ENCODE results near the gene CARD19. TPM values are rescaled to one million over a fixed set of nuclear protein-coding genes. Genes with fewer than 3 reads are reported as not detected.
A peak's percentile ranks its signal among the peaks of the same experiment; 100 is the strongest.
"Not testable (repeated sequence)": the region's sequence is repeated elsewhere in the genome, so short reads cannot be mapped to it uniquely, and the experiment has no call there.

The CARD19 gene
- total RNA-seq, 1 experiment from 2014 or later = 139 TPM

DNA sequence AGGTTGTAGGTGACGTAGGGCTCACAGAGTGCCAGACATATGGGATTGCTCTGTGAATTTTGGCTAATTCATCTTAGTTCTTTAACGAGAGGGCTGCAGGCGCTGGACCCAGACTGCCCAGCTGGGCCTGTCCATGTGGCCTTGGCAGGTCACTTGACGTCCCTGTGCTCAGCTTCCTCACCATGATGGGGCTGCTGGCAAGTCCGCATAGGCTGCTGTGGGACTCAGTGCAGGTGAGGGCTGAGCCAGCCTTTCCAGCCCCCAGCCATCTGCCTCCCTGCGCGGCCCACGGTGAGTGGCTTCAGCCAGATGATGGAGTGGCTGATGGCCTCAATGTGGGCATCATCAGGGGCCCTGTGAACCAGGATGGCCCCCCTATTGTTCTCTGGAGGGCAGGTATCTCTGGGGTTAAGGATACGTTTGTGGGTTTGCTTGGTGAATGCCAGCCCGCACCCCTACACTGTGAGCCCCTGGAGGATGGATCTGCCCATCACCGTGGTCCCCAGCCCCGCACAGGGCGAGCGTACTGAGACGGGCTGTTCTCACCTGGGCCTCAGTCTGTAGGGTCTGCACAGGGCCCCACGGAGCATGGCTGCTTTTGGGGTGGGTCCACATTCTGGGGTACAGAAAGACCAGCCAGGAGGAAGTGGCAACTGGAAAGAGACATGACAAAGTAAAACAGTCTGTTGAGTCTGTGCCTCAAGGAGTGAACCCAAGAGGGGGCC lies 3.7 kb downstream of the CARD19 start:
- DNase-seq (ENCODE audit: low read depth) = no peak

DNA sequence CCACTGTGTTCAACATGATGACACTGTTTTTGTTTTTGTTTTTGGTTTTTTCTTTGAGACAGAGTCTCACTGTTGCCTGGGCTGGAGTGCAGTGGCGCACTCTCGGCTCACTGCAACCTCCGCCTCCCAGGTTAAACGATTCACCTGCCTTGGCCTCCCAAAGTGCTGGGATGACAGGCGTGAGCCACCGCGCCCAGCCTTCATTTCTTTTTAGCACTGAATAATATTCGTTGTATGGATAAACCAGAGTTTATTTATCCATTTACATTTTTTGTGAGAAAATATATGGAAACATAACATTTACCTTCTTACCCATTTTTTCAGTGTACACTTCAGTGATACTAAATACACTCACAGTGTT lies 4.2 kb downstream of the CARD19 start:
- no peak for DNase-seq (ENCODE audit: low read depth)

DNA sequence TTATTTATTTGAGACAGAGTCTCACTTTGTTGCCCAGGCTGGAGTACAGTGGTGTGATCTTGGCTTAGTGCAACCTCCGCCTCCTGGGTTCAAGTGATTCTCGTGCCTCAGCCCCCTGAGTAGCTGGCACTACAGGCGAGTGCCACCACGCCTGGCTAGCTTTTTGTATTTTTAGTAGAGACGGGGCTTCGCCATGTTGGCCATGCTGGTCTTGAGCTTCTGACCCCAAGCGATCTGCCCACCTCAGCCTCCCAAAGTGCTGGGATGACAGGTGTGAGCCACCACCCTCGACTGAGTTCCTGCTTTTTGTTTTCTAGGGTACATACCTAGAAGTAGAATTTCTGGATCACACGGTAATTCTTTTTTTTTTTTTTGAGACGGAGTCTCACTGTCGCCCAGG lies 5.1 kb downstream of the CARD19 start:
- not testable (repeated sequence) for DNase-seq (ENCODE audit: low read depth)

DNA sequence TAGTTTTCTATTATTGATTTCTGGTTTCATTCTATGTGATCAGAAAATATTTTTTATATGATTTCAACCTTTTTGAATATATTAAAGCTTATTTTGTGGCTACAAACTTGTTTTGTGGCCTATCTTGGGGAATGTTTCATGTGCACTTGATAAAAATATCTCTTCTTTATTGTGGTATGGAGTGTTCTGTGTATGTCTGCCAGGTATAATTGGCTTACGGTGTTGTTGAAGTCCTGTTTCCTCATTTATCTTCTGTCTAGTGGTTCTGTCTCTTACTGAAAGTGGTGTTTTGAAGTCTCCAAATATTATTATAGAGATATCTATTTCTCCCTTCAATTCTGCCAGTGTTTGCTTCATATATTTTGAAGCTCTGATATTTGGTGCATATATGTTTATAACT lies 9.6 kb downstream of the CARD19 start:
- DNase-seq (ENCODE audit: low read depth) = no peak

DNA sequence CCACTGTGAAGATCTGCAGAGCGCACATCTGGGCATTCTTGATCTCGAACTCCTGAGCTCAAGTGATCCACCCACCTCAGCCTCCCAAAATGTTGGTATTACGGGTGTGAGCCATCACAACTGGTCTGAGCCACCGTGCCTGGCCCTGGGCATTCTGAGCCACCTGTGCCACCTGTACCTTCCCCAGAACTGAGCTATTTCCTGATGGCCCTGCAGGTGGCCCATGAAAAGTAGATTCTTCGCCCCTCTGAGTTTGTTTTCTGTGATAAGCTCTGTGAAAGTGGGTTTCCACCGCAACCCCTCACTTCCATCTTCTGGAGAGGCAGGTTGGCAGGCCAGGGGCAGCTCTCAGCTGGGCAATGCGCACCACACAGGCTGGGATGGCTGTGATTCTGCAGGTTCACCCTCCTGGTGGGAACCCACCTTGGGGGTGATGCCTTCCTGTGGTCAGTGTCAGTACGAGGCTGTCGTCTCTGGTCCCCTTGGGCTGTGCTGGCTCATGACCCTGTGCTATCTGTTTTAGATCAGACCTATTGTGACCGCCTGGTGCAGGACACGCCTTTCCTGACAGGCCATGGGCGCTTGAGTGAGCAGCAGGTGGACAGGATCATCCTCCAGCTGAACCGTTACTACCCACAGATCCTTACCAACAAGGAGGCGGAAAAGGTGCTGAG lies 11.3 kb downstream of the CARD19 start:
- DNase-seq (ENCODE audit: low read depth) = no peak

DNA sequence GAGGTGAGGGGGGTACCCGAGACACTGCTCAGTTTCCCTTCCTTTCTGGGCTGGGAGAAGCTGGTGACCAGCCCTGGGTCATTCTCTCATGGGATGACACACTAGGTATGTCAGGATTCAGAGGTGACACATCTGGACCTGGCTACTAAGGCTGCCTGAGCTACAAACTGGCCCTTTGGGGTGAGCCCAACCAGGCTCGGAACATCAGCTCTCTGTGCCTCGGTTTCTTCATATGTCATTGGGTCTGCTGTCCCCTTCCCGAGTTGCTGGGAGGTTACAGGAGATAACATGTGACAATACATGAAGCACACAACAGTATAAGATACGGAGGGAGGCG lies 11.8 kb downstream of the CARD19 start:
- DNase-seq (ENCODE audit: low read depth) = no peak

DNA sequence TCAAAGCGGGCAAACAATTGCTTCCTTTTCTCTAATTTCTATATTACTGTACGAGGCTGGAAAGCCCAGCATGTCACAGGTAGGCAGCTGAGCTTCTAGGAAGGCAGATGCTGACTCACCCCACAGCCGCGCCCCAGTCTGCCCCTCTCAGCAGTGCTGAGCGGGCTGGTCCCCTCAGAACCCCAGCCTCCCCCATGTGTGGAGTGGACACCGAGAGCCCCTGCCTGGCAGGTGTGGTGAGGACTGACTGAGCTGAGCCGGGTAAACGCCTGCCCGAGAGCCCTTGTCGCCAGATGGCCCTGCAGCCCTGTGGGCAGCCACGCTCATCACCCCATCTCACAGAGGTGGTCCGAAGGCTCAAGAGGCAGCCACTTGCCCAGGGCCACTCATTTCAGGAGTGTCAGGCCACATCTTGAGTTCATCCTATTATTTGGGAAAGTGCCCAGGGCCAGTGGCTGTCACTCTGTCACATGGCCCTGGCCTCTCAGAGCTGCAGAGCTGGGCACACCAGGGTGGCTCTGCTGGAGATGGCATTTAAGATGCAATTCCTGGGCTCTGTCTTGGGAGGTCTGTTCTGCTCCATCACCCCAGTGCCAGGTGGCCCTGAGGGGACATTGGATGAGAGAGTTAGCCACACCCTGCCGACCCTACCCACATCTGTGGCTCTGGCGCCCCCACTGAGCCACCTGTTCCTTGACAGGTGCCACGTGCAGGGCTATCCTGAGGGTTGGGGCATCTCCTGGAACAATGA lies 12.4 kb downstream of the CARD19 start:
- no peak for DNase-seq (ENCODE audit: low read depth)

DNA sequence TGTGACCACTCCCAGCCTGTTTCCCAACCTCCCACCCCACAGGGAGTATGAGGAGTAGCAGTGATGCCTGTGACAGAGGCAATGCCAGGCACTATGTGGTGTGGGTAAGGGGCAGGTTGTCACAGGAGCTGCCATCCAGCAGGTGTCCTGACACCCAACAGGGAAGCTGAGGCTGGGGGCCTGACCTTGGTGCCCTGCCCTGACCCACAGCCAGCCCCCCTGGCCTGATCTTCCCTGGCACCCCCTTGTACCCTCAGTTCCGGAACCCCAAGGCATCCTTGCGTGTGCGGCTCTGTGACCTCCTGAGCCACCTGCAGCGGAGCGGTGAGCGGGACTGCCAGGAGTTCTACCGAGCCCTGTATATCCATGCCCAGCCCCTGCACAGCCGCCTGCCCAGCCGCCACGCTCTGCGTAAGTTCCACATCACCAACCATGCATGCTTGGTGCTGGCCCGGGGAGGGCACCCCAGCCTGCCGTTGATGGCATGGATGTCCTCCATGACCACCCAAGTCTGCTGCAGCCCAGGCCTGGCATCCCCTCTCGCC lies 14.4 kb downstream of the CARD19 start:
- DNase-seq (ENCODE audit: low read depth) = no peak

DNA sequence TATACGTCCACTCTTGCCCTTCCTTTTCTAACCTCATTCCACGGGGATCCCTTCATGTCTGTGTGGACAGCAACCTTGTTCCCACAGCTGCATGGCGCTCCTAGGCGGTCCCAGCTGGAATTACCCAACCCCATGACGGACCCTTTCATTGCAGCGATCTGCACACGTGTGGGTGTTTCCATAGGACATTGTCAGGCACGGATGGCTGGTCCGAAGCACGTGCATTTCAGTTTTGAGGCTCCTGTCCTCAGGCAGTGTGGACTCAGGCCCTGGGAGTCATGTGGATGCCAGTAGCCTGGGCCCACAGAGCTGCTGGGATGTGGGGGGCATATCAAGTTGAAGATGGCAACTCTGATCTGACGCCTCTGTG lies 15.0 kb downstream of the CARD19 start:
- no peak for DNase-seq (ENCODE audit: low read depth)

DNA sequence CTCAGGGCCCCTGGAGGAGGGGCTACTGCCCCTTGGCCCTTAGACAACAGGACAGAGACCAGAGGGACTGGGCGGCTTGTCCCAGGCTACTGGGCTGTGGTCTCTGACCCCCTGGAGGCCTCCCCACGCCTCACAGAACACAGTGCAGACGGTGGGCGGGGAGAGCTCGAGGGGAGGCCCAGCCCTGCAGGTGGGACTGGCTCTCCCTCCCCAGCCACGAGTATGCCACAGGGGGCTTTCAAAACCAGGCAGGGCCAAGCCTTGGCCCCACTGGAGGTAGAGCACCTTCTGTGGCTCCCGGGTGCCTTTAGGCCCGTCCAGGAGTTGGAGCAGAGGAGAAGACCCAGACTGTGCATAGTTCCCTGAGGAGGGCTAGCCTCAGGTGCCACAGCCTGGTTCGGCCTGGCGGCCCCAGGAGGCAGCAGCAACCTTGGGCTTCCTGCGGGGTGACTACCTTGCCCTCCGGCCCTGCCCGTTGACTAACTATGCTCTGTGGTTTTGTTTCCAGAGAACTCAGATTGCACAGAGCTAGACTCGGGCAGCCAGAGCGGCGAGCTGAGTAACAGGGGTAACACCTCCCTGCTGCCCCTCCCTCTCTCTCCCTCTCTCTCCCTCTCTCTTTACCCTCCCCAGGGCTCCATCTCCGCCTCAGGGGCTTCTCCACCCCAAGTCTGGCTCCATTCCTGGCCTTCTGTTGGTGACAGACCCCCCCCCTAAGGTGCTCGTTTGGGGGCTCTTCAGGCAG lies 15.5 kb downstream of the CARD19 start:
- DNase-seq (ENCODE audit: low read depth) = peak; percentile 86

DNA sequence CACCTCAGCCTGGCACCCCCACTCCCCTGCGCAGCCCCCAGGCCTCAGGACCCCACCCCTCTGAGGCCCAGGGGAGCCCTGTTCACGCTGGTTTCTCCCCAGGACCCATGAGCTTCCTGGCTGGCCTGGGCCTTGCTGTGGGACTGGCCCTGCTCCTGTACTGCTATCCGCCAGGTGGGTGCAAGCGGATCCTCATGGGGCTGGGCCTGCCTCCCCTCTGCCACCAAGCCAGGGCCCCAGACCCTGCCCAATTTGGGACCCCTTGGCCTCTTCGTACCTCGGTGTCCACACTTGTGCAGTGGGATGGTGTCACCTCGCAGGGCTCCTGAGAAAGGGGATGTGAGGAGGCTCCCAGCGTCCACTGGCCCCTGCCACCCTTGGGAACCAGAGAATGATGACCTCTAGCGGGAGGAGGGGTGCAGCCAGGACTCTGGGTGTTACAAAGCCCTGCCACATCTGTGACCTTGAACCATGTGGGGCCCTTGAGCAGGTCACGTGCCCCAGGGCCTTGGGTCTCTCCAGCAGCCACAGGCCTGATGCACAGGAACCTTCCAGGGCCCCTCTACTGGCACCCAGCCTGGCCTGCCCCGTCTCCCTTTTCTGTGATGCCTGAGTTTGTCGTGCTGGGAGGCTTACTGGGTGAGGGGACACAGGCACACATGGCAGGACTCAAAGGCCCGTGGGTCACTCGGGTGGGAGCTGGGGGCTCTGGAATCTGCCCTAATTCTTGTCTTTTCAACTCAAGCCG lies 16.3 kb downstream of the CARD19 start:
- DNase-seq (ENCODE audit: low read depth) = no peak

DNA sequence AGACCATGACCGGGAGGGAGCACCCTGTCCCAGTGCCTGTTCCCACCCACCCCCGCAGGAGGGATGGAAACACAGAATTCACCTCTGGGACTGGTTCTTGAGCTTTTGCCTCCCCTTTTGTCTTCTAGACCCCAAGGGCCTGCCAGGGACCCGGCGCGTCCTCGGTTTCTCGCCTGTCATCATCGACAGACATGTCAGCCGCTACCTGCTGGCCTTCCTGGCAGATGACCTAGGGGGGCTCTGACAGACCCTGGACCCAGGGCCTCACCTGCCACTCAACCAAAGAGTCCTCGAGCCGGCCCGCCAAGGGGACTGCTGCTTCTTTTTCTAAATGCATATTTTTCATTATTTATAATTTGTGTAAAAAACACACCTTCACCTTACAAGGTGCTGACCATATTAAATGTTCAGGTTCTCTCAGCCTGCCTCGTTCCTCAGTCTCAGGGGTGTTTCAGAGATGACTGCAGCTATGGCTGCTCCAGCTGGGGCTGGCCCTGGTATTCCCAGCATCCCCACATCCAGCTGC lies 16.9 kb downstream of the CARD19 start:
- no peak for DNase-seq (ENCODE audit: low read depth)

DNA sequence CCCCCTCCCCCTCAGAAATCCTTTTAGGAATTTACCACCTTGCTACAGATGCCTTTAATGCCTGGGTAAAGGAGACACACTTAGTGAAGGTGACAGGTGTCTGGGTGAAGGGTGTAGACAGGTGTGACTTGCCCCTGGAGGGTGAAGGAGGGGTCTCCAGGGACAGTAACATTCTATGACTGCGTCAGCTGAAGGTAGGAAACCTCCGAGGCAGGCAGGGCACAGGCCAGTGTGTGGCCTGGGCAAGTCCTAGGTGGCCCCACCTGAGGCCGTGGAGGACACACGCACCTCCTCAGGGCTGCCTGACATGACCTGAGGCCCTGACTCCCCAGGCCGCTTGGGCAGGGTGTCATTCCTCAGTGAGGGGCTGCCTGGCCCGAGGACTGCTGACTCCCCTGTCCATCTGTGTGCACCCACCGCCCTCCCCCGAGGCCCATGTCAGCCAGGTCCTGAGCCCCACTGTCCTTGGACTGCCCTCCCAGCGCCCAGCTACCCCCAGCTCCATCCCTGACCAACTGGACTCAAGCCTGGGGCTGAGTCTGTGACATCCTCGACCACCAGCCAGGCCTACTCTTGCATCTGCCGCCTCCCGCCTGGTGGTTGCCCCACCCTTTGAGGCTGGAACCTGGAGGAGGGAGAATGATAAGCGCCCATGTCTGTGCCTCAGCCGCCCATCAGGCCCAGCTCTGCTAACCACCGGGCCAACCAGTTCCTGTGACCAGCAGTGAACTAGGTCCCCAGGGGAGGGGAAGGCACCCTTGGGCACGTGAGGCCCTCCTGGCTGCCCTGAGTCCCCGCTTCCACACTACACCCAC lies 18.4 kb downstream of the CARD19 start:
- DNase-seq (ENCODE audit: low read depth) = no peak

DNA sequence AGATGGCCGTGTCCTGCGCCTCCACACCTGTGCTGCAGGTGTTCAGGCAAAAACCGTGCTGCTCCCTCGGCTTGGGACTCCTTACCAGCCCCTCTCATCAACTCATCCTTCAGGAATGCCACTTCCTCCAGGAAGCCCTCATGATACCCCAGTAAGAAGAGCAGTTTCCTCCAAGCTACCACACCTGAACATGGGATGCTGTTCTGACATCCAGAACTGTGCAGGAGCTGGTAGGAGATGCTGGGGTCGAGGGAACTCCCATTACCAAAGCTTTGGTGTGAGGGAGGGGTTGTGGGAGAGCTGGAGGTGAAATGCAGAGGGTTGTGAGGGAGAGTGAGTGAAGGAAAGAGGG lies 18.9 kb downstream of the CARD19 start:
- no peak for DNase-seq (ENCODE audit: low read depth)

DNA sequence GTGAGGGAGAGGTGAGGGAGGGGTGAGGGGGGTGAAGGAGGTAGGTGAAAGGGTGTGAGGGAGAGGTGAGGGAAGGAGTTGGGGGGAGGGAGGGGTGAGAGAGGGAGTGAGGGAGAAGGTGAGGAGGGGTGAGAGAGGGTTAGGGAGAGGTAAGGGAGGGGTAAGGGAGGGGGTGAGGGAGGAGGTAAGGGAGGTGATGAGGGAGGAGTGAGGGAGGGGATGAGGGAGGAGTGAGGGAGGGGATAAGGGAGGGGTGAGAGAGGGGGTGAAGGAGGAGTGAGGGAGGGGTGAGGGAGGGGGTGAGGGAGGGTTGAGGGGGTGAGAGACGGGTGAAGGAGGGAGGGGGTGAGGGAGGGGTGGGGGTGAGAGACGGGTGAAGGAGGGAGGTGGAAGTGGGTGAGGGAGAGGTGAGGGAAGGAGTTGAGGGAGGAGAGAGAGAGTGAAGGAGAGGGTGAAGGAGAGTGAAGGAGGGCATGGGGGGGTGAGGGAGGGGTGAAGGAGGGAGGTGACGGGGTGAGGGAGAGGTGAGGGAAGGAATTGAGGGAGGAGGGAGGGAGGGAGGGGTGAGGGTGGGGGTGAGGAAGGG lies 19.6 kb downstream of the CARD19 start:
- DNase-seq (ENCODE audit: low read depth) = no peak

DNA sequence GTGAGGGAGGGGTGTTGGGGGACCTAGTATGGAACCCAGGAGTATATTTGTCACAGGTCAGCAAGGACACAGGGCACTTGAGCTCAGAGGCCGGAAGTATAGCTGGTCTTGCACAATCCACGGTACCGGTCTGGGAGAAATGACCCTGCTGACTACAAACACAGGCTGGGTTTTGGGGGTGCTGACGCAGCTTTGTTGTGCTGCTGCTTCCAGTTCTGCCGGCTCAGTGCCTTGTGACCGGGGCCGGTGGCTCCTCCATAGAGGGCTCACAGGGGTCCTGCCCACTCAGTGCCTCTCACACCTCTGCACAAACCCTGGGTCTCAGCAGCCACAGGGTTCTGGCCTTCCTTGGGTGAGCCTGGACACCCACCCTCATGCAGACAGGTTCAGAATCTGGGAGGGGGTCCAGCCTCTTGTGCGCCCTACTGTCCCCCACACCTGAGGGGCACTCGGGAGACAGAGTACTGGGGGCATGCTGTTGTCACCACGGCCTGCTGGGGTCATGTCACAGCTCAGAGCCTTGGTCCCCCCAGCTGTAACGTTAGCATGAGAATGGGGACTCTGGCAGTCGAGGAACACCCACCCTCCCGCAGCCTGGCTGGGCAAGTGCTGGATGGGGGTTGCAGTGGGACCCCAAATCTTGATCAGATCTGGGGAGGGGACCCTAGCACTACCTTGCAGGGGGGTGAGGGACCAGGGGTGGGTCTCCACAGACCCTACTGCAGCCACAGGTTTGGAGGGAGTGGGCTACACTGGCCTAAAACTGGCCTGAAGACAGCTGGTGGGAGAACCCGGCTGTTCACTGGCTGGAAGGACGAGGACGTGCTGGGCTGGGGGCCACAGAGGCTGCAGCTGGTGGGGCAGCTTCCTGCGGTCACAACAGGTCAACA lies 20.3 kb downstream of the CARD19 start:
- DNase-seq (ENCODE audit: low read depth) = peak; percentile 54

DNA sequence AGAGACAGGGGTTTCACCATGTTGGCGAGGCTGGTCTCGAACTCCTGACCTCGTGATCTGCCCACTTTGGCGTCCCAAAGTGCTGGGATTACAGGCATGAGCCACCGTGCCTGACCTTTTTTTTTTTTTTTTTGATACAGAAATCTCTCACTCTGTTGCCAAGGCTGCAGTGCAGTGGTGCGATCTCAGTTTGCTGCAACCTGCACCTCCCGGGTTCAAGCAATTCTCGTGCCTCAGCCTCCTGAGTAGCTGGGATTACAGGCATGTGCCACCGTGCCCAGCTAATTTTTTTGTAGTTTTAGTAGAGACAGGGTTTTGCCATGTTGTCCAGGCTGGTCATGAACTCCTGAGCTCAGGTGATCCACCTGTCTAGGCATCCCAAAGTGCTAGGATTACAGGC lies 21.5 kb downstream of the CARD19 start:
- not testable (repeated sequence) for DNase-seq (ENCODE audit: low read depth)

Data from HT1080 (cell line).